Measurements from ENCODE around the gene DCST2.
"Not testable (repeated sequence)": the region's sequence is repeated elsewhere in the genome, so short reads cannot be mapped to it uniquely, and the experiment has no call there.

The DCST2 gene

DNA sequence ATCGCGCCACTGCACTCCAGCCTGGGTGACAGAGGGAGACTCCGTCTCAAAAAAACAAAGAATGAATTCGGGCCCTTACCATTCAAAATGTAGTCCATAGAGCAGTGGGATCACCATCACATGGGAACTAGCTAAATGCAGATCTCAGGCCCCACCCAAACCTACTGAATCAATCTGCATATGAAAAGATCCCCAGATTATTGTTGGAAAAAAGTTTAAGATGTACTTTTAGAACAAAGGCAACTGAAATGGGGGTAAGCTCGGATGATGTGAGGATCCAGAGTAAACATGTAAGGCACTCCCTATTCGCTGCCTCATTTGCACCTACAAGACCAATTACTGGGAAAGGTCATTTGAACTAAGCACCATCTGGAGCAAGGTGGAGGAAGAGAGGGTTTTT, 51.2 kb downstream of the DCST2 start:
- H3K4me3 ChIP-seq (ENCODE audit: low read length): peak overlapping the region; percentile 75
- peaks cover 6% of the 10 kb centered on the region for H3K4me1 ChIP-seq (ENCODE audit: control insufficient read depth, low read depth, low read length)
- H3K36me3 ChIP-seq (ENCODE audit: control insufficient read depth, low read depth, low read length): peaks cover 26% of the 10 kb centered on the region

DNA sequence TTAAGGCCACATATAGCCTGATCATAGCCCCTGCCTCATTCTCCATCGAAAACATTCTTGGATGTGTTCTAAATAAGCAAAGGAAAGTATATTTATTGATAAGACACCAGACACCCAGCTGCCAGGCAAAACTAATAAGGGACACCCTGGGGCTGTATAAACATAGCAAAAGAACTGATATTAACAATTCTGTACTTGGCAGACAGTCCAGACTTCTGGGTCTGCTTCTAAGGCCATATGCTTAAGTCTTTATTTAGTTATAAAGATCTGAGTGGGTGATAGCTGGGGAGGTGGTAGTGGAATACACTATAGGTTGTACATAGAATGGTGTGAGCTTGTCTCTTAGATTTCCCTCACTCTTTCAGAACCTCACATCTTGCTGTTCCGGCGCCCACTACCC, 55.2 kb downstream of the DCST2 start:
- Histone ChIP-seq H3K36me3 (ENCODE audit: control insufficient read depth, low read depth, low read length) (peaks cover 23% of the 10 kb centered on the region), H3K27ac (ENCODE audit: low read length) (no peak overlapping the region), H3K4me3 (ENCODE audit: low read length) (no peak overlapping the region), H3K9ac (ENCODE audit: low read length) (no peak overlapping the region), H3K27me3 (ENCODE audit: control insufficient read depth, insufficient read depth, low read length) (no peaks in the 10 kb centered on the region), H3K9me3 (ENCODE audit: control insufficient read depth, low read depth, low read length) (no peaks in the 10 kb centered on the region), H3K4me1 (ENCODE audit: control insufficient read depth, low read depth, low read length) (peaks cover 18% of the 10 kb centered on the region)

More for the DNA sequence above, 51.2 kb downstream of the DCST2 start:
- no peaks in the 10 kb centered on the region for H3K9me3 ChIP-seq (ENCODE audit: control insufficient read depth, low read depth, low read length)
- H3K9ac ChIP-seq (ENCODE audit: low read length): peak overlapping the region; percentile 91
- peak overlapping the region; percentile 92 for H3K27ac ChIP-seq (ENCODE audit: low read length)
- no peaks in the 10 kb centered on the region for H3K27me3 ChIP-seq (ENCODE audit: control insufficient read depth, insufficient read depth, low read length)

DNA sequence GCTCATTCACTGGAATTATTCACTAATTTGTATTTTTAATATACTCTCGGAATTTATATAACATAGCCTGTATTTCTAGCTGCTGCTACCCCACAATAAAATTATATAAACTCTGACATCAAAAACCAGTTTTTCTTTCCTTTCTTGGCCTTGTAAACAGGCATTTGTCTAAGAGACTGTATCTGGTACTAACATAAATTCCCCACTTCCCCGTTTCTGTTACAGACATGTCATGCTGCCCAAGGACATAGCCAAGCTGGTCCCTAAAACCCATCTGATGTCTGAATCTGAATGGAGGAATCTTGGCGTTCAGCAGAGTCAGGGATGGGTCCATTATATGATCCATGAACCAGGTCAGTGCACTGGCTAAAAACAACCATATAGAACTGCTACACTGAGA, 55.8 kb downstream of the DCST2 start:
- not testable (repeated sequence) for H3K27me3 ChIP-seq (ENCODE audit: control insufficient read depth, insufficient read depth, low read length); H3K4me3 ChIP-seq (ENCODE audit: low read length); H3K9me3 ChIP-seq (ENCODE audit: control insufficient read depth, low read depth, low read length); H3K27ac ChIP-seq (ENCODE audit: low read length); H3K9ac ChIP-seq (ENCODE audit: low read length)
- Histone ChIP-seq H3K4me1 (ENCODE audit: control insufficient read depth, low read depth, low read length) (peaks cover 21% of the 10 kb centered on the region), H3K36me3 (ENCODE audit: control insufficient read depth, low read depth, low read length) (peaks cover 23% of the 10 kb centered on the region)

DNA sequence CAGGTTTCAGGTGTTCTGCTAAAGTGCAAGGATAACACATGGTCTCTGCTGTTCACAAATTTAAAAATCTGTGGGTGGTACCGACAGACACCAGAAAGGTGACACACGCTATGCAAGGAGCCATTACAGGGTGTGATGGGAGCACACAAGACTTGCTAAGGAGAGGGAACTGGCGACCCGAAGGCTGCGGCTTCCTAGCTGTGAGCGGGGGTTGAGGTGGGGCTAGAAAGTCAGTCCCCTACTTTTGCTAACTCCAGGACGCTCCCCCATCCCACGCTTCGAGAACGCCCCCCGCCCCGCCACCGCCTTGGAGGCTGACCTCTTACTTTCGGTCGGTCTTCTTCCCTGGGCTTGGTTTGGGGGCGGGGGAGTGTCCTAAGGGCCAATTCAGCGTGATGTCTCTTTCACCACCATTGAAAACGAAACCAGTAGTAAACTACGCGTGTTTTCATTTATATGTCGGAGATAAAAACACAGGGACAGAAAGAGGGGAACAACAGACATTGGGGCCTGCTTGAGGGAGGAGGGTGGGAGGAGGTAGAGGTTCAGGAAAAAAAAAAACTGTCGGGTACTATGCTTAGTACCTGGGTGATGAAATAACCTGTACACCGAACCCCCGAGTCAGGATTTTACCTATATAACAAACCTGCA, 58.0 kb downstream of the DCST2 start:
- peak overlapping the region; percentile 91 for H3K9ac ChIP-seq (ENCODE audit: low read length)
- H3K27ac ChIP-seq (ENCODE audit: low read length): peak overlapping the region; percentile 75
- H3K4me3 ChIP-seq (ENCODE audit: low read length): peak overlapping the region; percentile 90
- no peaks in the 10 kb centered on the region for H3K9me3 ChIP-seq (ENCODE audit: control insufficient read depth, low read depth, low read length)
- H3K27me3 ChIP-seq (ENCODE audit: control insufficient read depth, insufficient read depth, low read length): no peaks in the 10 kb centered on the region
- peaks cover 20% of the 10 kb centered on the region for H3K36me3 ChIP-seq (ENCODE audit: control insufficient read depth, low read depth, low read length)
- H3K4me1 ChIP-seq (ENCODE audit: control insufficient read depth, low read depth, low read length): peaks cover 27% of the 10 kb centered on the region

- H3K9ac ChIP-seq (ENCODE audit: low read length): peak overlapping the region; percentile 91
- H3K4me1 ChIP-seq (ENCODE audit: control insufficient read depth, low read depth, low read length): peaks cover 27% of the 10 kb centered on the region
- peak overlapping the region; percentile 90 for H3K4me3 ChIP-seq (ENCODE audit: low read length)
- H3K27me3 ChIP-seq (ENCODE audit: control insufficient read depth, insufficient read depth, low read length): no peaks in the 10 kb centered on the region
- H3K9me3 ChIP-seq (ENCODE audit: control insufficient read depth, low read depth, low read length): no peaks in the 10 kb centered on the region
- H3K27ac ChIP-seq (ENCODE audit: low read length): peak overlapping the region; percentile 75
- peaks cover 20% of the 10 kb centered on the region for H3K36me3 ChIP-seq (ENCODE audit: control insufficient read depth, low read depth, low read length)
Measured at GRCh38 chr1:154974808-154975408, 58.7 kb downstream of the DCST2 start.

DNA sequence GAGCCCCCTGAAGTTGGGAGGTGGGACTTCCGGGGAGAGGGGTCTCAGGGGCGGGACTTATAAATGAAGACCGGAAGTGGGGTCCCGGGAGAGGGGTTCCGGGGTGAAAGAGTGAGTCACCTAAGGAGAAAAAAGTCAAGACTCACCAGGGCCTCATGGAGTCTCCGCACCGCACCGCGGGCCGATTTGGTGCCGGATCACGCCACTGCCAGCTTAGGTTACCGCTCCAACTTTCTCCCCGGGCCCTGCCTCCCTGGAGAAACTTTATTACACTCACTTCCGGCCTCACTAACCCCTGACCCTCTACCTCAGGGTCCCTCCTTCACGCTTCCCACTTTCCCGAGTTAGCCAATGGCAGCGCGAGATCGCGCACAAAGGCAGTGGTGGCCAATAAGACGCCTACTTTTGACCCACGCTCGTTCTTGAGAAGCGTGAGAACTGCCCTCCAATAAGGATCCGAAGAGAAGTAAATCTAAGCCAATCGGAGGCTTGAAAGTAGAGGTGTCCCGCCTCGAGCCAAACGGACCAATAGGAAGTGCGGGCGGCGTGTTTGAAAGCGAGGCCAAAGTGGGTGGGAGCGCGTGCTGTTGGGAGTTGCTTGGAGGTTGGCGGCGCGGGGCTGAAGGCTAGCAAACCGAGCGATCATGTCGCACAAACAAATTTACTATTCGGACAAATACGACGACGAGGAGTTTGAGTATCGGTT, 59.3 kb downstream of the DCST2 start, which contains the start of gene CKS1B:
TSS of gene CKS1B (plus strand) at position 580 of the 706 bp plus-strand sequence. CDS start at position 645, 65 bp downstream.
- peaks cover 27% of the 10 kb centered on the region for H3K4me1 ChIP-seq (ENCODE audit: control insufficient read depth, low read depth, low read length)

DNA sequence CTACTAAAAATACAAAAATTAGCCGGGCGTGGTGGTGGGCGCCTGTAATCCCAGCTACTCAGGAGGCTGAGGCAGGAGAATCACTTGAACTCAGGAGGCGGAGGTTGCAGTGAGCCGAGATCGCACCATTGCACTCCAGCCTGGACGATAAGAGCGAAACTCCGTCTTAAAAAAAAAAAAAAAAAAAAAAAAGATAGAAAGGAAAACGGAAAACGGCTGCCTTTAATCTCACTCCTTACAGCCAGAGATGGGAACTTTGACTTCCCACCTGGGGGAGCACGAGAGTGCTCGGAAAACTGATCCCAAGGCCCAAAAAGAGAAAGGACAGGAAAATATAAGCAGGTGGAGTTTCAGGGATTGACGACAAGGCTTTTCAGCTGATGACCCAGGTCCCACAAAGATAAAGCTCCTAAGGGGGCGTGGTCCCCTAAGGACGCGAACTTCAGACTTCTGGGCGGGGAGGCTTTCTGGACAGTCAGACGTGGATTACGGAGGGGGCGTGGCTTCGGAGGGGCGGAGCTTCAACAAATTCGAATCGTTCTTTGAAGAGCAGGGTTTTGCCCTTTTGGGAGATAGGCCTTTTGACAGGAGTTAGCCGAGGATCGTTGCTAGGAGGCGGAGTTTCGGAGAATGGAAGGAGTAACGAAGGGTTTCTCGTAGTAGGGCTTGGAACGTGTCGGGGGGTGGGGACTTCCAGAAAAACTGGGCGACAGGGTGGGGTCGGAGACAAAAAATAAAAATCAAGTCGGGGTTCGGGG, 60.1 kb downstream of the DCST2 start:
- H3K9ac ChIP-seq (ENCODE audit: low read length): peak overlapping the region; percentile 91
- H3K27me3 ChIP-seq (ENCODE audit: control insufficient read depth, insufficient read depth, low read length): no peaks in the 10 kb centered on the region
- H3K36me3 ChIP-seq (ENCODE audit: control insufficient read depth, low read depth, low read length): peaks cover 10% of the 10 kb centered on the region

More for the DNA sequence above, 59.3 kb downstream of the DCST2 start, which contains the start of gene CKS1B:
- H3K36me3 ChIP-seq (ENCODE audit: control insufficient read depth, low read depth, low read length): peaks cover 15% of the 10 kb centered on the region
- H3K9ac ChIP-seq (ENCODE audit: low read length): peak within 1 kb of the TSS; percentile 91
- peak within 1 kb of the TSS; percentile 90 for H3K4me3 ChIP-seq (ENCODE audit: low read length)
- H3K9me3 ChIP-seq (ENCODE audit: control insufficient read depth, low read depth, low read length): no peaks in the 10 kb centered on the region
- H3K27me3 ChIP-seq (ENCODE audit: control insufficient read depth, insufficient read depth, low read length): no peaks in the 10 kb centered on the region
- peak within 1 kb of the TSS; percentile 93 for H3K27ac ChIP-seq (ENCODE audit: low read length)

DNA sequence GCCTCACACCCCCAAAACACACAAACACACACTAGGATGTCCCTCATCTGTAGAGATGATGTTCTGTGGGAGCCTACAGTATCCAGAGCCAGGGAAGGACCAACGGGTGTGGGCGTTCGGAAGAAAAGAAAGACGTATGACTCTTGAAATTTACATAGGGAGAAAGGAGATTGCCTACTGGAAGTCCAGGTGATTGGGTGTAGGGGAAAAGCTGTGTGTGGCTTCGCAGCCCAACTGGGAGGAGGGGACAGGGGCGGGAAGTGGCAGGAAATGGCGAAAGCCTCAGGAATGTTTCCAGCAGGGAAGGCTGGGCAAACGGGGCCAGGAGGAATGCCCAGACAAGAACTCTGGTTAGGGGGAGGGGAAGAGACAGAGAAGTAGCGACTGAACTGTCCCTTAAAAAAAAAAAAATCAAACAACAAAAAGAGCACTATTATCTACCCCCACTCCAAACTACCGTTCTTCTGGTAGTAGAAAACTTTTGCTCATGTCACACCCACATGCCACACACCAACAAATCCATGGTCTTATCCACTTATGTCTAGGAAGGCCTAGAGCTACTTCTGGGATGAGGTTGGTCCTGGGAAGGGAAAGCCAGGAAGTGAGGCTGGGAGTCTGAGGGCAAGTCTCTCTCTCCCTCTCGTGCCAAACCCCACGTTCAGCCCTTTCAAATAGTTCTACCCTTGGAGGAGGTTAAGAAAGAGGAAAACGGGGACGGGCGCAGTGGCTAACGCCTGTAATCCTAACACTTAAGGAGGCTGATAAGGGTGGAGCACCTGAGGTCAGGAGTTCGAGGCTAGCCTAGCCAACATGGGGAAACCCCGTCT, 60.9 kb downstream of the DCST2 start:
- peaks cover 27% of the 10 kb centered on the region for H3K4me1 ChIP-seq (ENCODE audit: control insufficient read depth, low read depth, low read length)
- no peaks in the 10 kb centered on the region for H3K9me3 ChIP-seq (ENCODE audit: control insufficient read depth, low read depth, low read length)
- H3K9ac ChIP-seq (ENCODE audit: low read length): peak overlapping the region; percentile 91
- H3K4me3 ChIP-seq (ENCODE audit: low read length): peak overlapping the region; percentile 90
- H3K36me3 ChIP-seq (ENCODE audit: control insufficient read depth, low read depth, low read length): peaks cover 2% of the 10 kb centered on the region
- H3K27me3 ChIP-seq (ENCODE audit: control insufficient read depth, insufficient read depth, low read length): no peaks in the 10 kb centered on the region
- H3K27ac ChIP-seq (ENCODE audit: low read length): peak overlapping the region; percentile 93

More for the DNA sequence above, 60.1 kb downstream of the DCST2 start:
- Histone ChIP-seq H3K9me3 (ENCODE audit: control insufficient read depth, low read depth, low read length) (no peaks in the 10 kb centered on the region), H3K4me1 (ENCODE audit: control insufficient read depth, low read depth, low read length) (peaks cover 27% of the 10 kb centered on the region), H3K27ac (ENCODE audit: low read length) (peak overlapping the region; percentile 93), H3K4me3 (ENCODE audit: low read length) (peak overlapping the region; percentile 90)

GRCh38 chr1:154972213-154972516, 61.4 kb downstream of the DCST2 start:
- H3K9ac ChIP-seq (ENCODE audit: low read length): peak overlapping the region; percentile 91
- H3K9me3 ChIP-seq (ENCODE audit: control insufficient read depth, low read depth, low read length): no peaks in the 10 kb centered on the region
- H3K4me1 ChIP-seq (ENCODE audit: control insufficient read depth, low read depth, low read length): peaks cover 27% of the 10 kb centered on the region
- H3K27ac ChIP-seq (ENCODE audit: low read length): peak overlapping the region; percentile 80
- H3K36me3 ChIP-seq (ENCODE audit: control insufficient read depth, low read depth, low read length): peaks cover 4% of the 10 kb centered on the region
- H3K27me3 ChIP-seq (ENCODE audit: control insufficient read depth, insufficient read depth, low read length): no peaks in the 10 kb centered on the region
- H3K4me3 ChIP-seq (ENCODE audit: low read length): peak overlapping the region; percentile 90

DNA sequence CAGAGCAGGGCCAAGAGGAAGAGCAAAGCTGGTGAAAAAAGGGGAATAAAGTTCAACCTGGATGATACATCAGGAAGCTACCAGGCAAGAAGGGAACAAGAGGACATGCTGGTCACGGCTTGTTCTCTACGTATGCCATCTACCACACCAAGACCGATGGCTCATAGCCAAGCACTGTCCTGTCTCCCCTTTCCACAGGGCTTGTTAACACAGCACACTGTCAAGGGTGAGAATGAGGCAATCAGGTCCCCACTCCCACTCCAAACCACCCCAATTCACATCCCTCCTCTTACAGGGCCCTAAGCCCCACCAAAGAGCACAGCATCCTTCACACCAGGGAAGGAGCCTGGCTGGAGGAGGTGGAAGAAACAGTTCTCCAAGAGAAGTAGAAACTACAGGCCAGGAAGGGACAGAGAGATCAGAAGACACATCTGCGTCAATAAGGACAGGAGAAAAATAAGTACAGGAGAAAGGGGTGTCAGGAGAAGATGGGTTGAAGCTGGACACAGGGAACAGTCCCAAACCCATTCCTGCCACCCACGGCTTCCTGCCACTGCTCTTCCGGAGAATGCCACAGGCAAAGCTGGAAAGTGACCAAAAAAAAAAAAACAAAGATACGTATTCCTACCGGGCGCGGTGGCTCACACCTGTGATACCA, 62.1 kb downstream of the DCST2 start:
- peak overlapping the region; percentile 90 for H3K4me3 ChIP-seq (ENCODE audit: low read length)
- peak overlapping the region; percentile 82 for H3K27ac ChIP-seq (ENCODE audit: low read length)

More for the DNA sequence above, 62.1 kb downstream of the DCST2 start:
- Histone ChIP-seq H3K36me3 (ENCODE audit: control insufficient read depth, low read depth, low read length) (peaks cover 11% of the 10 kb centered on the region), H3K9me3 (ENCODE audit: control insufficient read depth, low read depth, low read length) (no peaks in the 10 kb centered on the region), H3K27me3 (ENCODE audit: control insufficient read depth, insufficient read depth, low read length) (no peaks in the 10 kb centered on the region), H3K4me1 (ENCODE audit: control insufficient read depth, low read depth, low read length) (peaks cover 22% of the 10 kb centered on the region), H3K9ac (ENCODE audit: low read length) (peak overlapping the region; percentile 59)

Measured in iPS-18a (cell line).